Neural progenitor cell (in vitro differentiated cells): ENCODE data around the gene B3GNT5. TPM values are rescaled to one million over a fixed set of nuclear protein-coding genes. Genes with fewer than 3 reads are reported as not detected.
"Not testable (repeated sequence)": the region's sequence is repeated elsewhere in the genome, so short reads cannot be mapped to it uniquely, and the experiment has no call there.

Source experiments
- DNase-seq: peaks from one replicate; pipeline ENCODE4 v3.0.0-alpha.2; 2016; ENCODE audit warnings: low spot score
- H2AFZ ChIP-seq: fragments of 200-600 bp; sonication (generic); replicated peaks from 2 replicates; pipeline ENCODE4 v1.6.1; 2016; ENCODE audit warnings: antibody characterized with exemption
- H3F3A ChIP-seq: fragments of 200-600 bp; sonication (generic); 2 replicates; pipeline ENCODE4 v1.6.1; 2016; ENCODE audit warnings: antibody characterized with exemption, low read depth
- H3K27ac ChIP-seq: fragments of 200-600 bp; sonication (generic); 2 replicates; pipeline ENCODE4 v1.5.1; 2016; ENCODE audit warnings: mild to moderate bottlenecking
- H3K27me3 ChIP-seq: fragments of 200-600 bp; sonication (generic); 2 replicates; pipeline ENCODE4 v1.6.1; 2016; ENCODE audit warnings: mild to moderate bottlenecking, moderate library complexity
- H3K36me3 ChIP-seq: fragments of 200-600 bp; sonication (generic); 2 replicates; pipeline ENCODE4 v1.5.1; 2016
- H3K4me1 ChIP-seq: fragments of 200-600 bp; sonication (generic); 2 replicates; pipeline ENCODE4 v1.6.1; 2016; ENCODE audit warnings: mixed run types
- H3K4me2 ChIP-seq: fragments of 200-600 bp; sonication (generic); 2 replicates; pipeline ENCODE4 v1.6.1; 2016
- H3K4me3 ChIP-seq: fragments of 200-600 bp; sonication (generic); 2 replicates; pipeline ENCODE4 v1.5.1; 2016
- H3K79me2 ChIP-seq: fragments of 200-600 bp; sonication (generic); 2 replicates; pipeline ENCODE4 v1.6.1; 2016; ENCODE audit warnings: low read depth
- H3K9ac ChIP-seq: fragments of 200-600 bp; sonication (generic); 2 replicates; pipeline ENCODE4 v1.6.1; 2016
- H3K9me3 ChIP-seq: fragments of 200-600 bp; sonication (generic); 2 replicates; pipeline ENCODE4 v1.5.1; 2016; ENCODE audit warnings: low read depth
- H4K20me1 ChIP-seq: fragments of 200-600 bp; sonication (generic); 2 replicates; pipeline ENCODE4 v1.6.1; 2016; ENCODE audit warnings: low read depth
- H3K27ac Mint-ChIP-seq: 3 replicates; pipeline ENCODE4 v1.8.0; 2021; ENCODE audit warnings: mixed read lengths
- H3K27me3 Mint-ChIP-seq: 2 replicates; pipeline ENCODE4 v1.8.0; 2022; ENCODE audit warnings: low read depth, mild to moderate bottlenecking, inconsistent platforms, moderate library complexity, mixed read lengths; ENCODE audit not compliant: insufficient read depth
- H3K36me3 Mint-ChIP-seq: 3 replicates; pipeline ENCODE4 v1.8.0; 2021; ENCODE audit warnings: mixed read lengths
- H3K4me1 Mint-ChIP-seq: 3 replicates; pipeline ENCODE4 v1.8.0; 2021; ENCODE audit warnings: mixed read lengths
- H3K4me3 Mint-ChIP-seq: 3 replicates; pipeline ENCODE4 v1.8.0; 2021; ENCODE audit warnings: mild to moderate bottlenecking, moderate library complexity, mixed read lengths
- H3K9me3 Mint-ChIP-seq: 3 replicates; pipeline ENCODE4 v1.8.0; 2020; ENCODE audit warnings: mixed read lengths
- CTCF ChIP-seq: fragments of 200-600 bp; sonication (generic); IDR thresholded peaks from 2 replicates; pipeline ENCODE4 v1.5.1; 2017; ENCODE audit warnings: antibody characterized with exemption, mild to moderate bottlenecking
- EZH2 ChIP-seq: fragments of 200-600 bp; sonication (generic); IDR thresholded peaks from 2 replicates; pipeline ENCODE4 v1.6.1; 2017; ENCODE audit warnings: antibody characterized with exemption, mild to moderate bottlenecking, moderate library complexity
- EZH2phosphoT487 ChIP-seq: fragments of 200-600 bp; sonication (generic); IDR thresholded peaks from 2 replicates; pipeline ENCODE4 v1.6.1; 2017; ENCODE audit warnings: antibody characterized with exemption
- total RNA-seq: library from RNA; depleted of rRNA; stranded (reverse); fragments of >200 nt; gene quantifications from 2 replicates; pipeline ENCODE4 v1.2.3, GENCODE V29; 2015; ENCODE audit warnings: low replicate concordance

Gene B3GNT5
- total RNA-seq, 1 donor from 2014 or later: 14.1 TPM

- Histone ChIP-seq H3K79me2 (no peaks in the 10 kb centered on the region), H3K4me2 (no peak overlapping the region), H3K36me3 (no peaks in the 10 kb centered on the region), H3K9ac (no peak overlapping the region), H3K27ac (no peak overlapping the region), H3K4me1 (no peaks in the 10 kb centered on the region), H4K20me1 (no peaks in the 10 kb centered on the region), H3K4me3 (no peak overlapping the region), H3F3A (no peaks in the 10 kb centered on the region), H3K27me3 (no peaks in the 10 kb centered on the region), H2AFZ (no peak overlapping the region), H3K9me3 (no peaks in the 10 kb centered on the region)
- H3K4me1 Mint-ChIP-seq: no peaks in the 10 kb centered on the region
- no peak for DNase-seq
- peaks cover 3% of the 10 kb centered on the region for H3K27me3 Mint-ChIP-seq
- no peak overlapping the region for H3K27ac Mint-ChIP-seq
- H3K36me3 Mint-ChIP-seq: no peaks in the 10 kb centered on the region
- TF ChIP-seq CTCF (no peak), EZH2 (no peak), EZH2phosphoT487 (no peak)
- H3K4me3 Mint-ChIP-seq: no peak overlapping the region
- peaks cover 3% of the 10 kb centered on the region for H3K9me3 Mint-ChIP-seq
Measured at GRCh38 chr3:183229178-183229577, 23.9 kb upstream of the B3GNT5 start.

- H3K27me3 ChIP-seq, H3K9ac ChIP-seq, H3K79me2 ChIP-seq, H3K4me1 Mint-ChIP-seq, H4K20me1 ChIP-seq, DNase-seq, H3K27ac Mint-ChIP-seq, H3K4me1 ChIP-seq, H3K27ac ChIP-seq, H3K36me3 ChIP-seq, H2AFZ ChIP-seq, H3K4me3 ChIP-seq, H3K4me3 Mint-ChIP-seq, H3K27me3 Mint-ChIP-seq, H3F3A ChIP-seq, H3K9me3 ChIP-seq, H3K4me2 ChIP-seq, H3K36me3 Mint-ChIP-seq, H3K9me3 Mint-ChIP-seq: not testable (repeated sequence)
Measured at GRCh38 chr3:183230251-183230650, 22.8 kb upstream of the B3GNT5 start.

- no peak for TF ChIP-seq EZH2
- no peak for TF ChIP-seq EZH2phosphoT487
- no peak for TF ChIP-seq CTCF
- H3F3A ChIP-seq: no peaks in the 10 kb centered on the region
- H3K27ac ChIP-seq: no peak overlapping the region
- no peaks in the 10 kb centered on the region for H3K36me3 Mint-ChIP-seq
- no peak overlapping the region for H3K27ac Mint-ChIP-seq
- no peaks in the 10 kb centered on the region for H3K79me2 ChIP-seq
- H2AFZ ChIP-seq: no peak overlapping the region
- no peak overlapping the region for H3K4me2 ChIP-seq
- H3K9me3 Mint-ChIP-seq: peaks cover 3% of the 10 kb centered on the region
- no peaks in the 10 kb centered on the region for H3K27me3 ChIP-seq
- H3K4me1 Mint-ChIP-seq: no peaks in the 10 kb centered on the region
- no peaks in the 10 kb centered on the region for H4K20me1 ChIP-seq
- peaks cover 3% of the 10 kb centered on the region for H3K27me3 Mint-ChIP-seq
- no peaks in the 10 kb centered on the region for H3K4me1 ChIP-seq
- H3K36me3 ChIP-seq: no peaks in the 10 kb centered on the region
- no peaks in the 10 kb centered on the region for H3K9me3 ChIP-seq
- H3K4me3 Mint-ChIP-seq: no peak overlapping the region
- no peak overlapping the region for H3K9ac ChIP-seq
- H3K4me3 ChIP-seq: no peak overlapping the region
- DNase-seq: no peak
Measured at GRCh38 chr3:183230826-183231225, 22.2 kb upstream of the B3GNT5 start.

GRCh38 chr3:183233966-183234365, 19.1 kb upstream of the B3GNT5 start:
- Histone ChIP-seq H2AFZ (no peak overlapping the region), H3K27me3 (no peaks in the 10 kb centered on the region), H3K4me3 (no peak overlapping the region), H3K36me3 (no peaks in the 10 kb centered on the region), H3K9ac (no peak overlapping the region), H3K4me2 (no peak overlapping the region), H3K4me1 (no peaks in the 10 kb centered on the region), H3K79me2 (no peaks in the 10 kb centered on the region), H4K20me1 (no peaks in the 10 kb centered on the region), H3K9me3 (no peaks in the 10 kb centered on the region), H3F3A (no peaks in the 10 kb centered on the region), H3K27ac (no peak overlapping the region)
- peaks cover 3% of the 10 kb centered on the region for H3K27me3 Mint-ChIP-seq
- DNase-seq: no peak
- TF ChIP-seq EZH2: no peak
- no peak for TF ChIP-seq EZH2phosphoT487
- no peak for TF ChIP-seq CTCF
- H3K36me3 Mint-ChIP-seq: no peaks in the 10 kb centered on the region
- H3K27ac Mint-ChIP-seq: no peak overlapping the region
- peaks cover 3% of the 10 kb centered on the region for H3K9me3 Mint-ChIP-seq
- no peak overlapping the region for H3K4me3 Mint-ChIP-seq
- no peaks in the 10 kb centered on the region for H3K4me1 Mint-ChIP-seq
